HCT116 (cell line): ENCODE data around the gene GALNT17. TPM values are rescaled to one million over a fixed set of nuclear protein-coding genes. Genes with fewer than 3 reads are reported as not detected.

Experiments
- ATAC-seq: fragments of 200-7000 bp; cut with Tn5 transposase; 2 replicates; pipeline ENCODE4 v1.9.1; 2020; ENCODE audit warnings: mild to moderate bottlenecking, moderate library complexity
- BruUV-seq: library from RNA; stranded (reverse); fragments of 400-500 nt; replicated peaks from 2 replicates; lab custom pipeline; 2021; lab: Mats Ljungman, UMichigan
- CTCF ChIA-PET: fragments of 300-600 bp; sonication (Branson Sonifier 250); formaldehyde crosslinking; loops from one replicate; lab custom pipeline; 2021; ENCODE audit warnings: antibody characterized with exemption; lab: Charles Lee
- POLR2A ChIA-PET: fragments of 300-600, 350-600 bp; sonication (Branson Sonifier 250); formaldehyde crosslinking; loops from one replicate; lab custom pipeline; 2021; ENCODE audit warnings: antibody characterized with exemption; lab: Charles Lee
- RAD21 ChIA-PET, 2 experiments: fragments of 300-600 bp; sonication (Branson Sonifier 250); formaldehyde crosslinking; loops; one replicate each; lab custom pipeline; 2023; ENCODE audit warnings: low total read pairs in 2 of 2; ENCODE audit not compliant: uncharacterized antibody in 2 of 2, unreplicated experiment in 2 of 2, low non-redundant PET in 1 of 2; lab: Charles Lee
- DNase-seq: peaks from one replicate; pipeline ENCODE4 v3.0.0-alpha.2; 2010; ENCODE audit warnings: low read depth, low spot score
- H2AFZ ChIP-seq: fragments of 200-600 bp; shearing (Covaris generic), sonication (generic); 2 replicates; pipeline ENCODE4 v1.6.1; 2017; ENCODE audit warnings: low read depth, mixed run types, mixed read lengths, antibody characterized with exemption, low read length; ENCODE audit not compliant: poor library complexity, severe bottlenecking
- H3K27ac ChIP-seq: 2 replicates; pipeline ENCODE4 v1.5.1; 2012; ENCODE audit warnings: low read depth, low read length
- H3K27me3 ChIP-seq: fragments of 200-600 bp; sonication (generic); 2 replicates; pipeline ENCODE4 v1.6.1; 2016; ENCODE audit warnings: mixed run types, low read length, mixed read lengths; ENCODE audit not compliant: insufficient read depth
- H3K36me3 ChIP-seq, 2 experiments: fragments of 200-500 bp in 1 of 2; fragments of 200-600 bp in 1 of 2; sonication (Bioruptor generic) in 1 of 2; sonication (generic) in 1 of 2; 2 replicates each; pipeline versions ENCODE4 v1.5.1 to v1.6.1; 2014 to 2016; ENCODE audit warnings: low read length in 2 of 2, inconsistent platforms in 1 of 2, mixed read lengths in 1 of 2, mixed run types in 1 of 2; ENCODE audit not compliant: insufficient read depth in 2 of 2, control insufficient read depth in 1 of 2
- H3K4me1 ChIP-seq, 2 experiments: fragments of 200-600 bp in 1 of 2; sonication (generic) in 1 of 2; 2 replicates each; pipeline versions ENCODE4 v1.5.1 to v1.6.1; 2012 to 2017; ENCODE audit warnings: low read length in 2 of 2, inconsistent platforms in 1 of 2, mild to moderate bottlenecking in 1 of 2, mixed read lengths in 1 of 2, mixed run types in 1 of 2, moderate library complexity in 1 of 2; ENCODE audit not compliant: insufficient read depth in 2 of 2, control insufficient read depth in 1 of 2
- H3K4me2 ChIP-seq: fragments of 200-600 bp; sonication (generic); 2 replicates; pipeline ENCODE4 v1.6.1; 2017; ENCODE audit warnings: mixed run types, low read length, mixed read lengths
- H3K4me3 ChIP-seq, 2 experiments: fragments of 200-600 bp in 1 of 2; sonication (generic) in 1 of 2; replicated peaks in 1 of 2; 2 replicates each; pipeline ENCODE4 v1.5.1; 2011 to 2016; ENCODE audit warnings: low read length in 2 of 2, control low read depth in 1 of 2, low read depth in 1 of 2, mild to moderate bottlenecking in 1 of 2, mixed read lengths in 1 of 2, mixed run types in 1 of 2
- H3K79me2 ChIP-seq: fragments of 200-600 bp; sonication (generic); 2 replicates; pipeline ENCODE4 v1.6.1; 2017; ENCODE audit warnings: mild to moderate bottlenecking, mixed run types, low read length, moderate library complexity, mixed read lengths; ENCODE audit not compliant: insufficient read depth
- H3K9ac ChIP-seq: fragments of 200-600 bp; sonication (generic); 2 replicates; pipeline ENCODE4 v1.6.1; 2016; ENCODE audit warnings: low read length, mixed read lengths
- H3K9me2 ChIP-seq: fragments of 200-600 bp; sonication (generic), shearing (Covaris generic); 2 replicates; pipeline ENCODE4 v1.6.1; 2017; ENCODE audit warnings: mixed run types, mild to moderate bottlenecking, moderate library complexity; ENCODE audit not compliant: insufficient read depth
- H3K9me3 ChIP-seq, 2 experiments: fragments of 200-500 bp in 1 of 2; fragments of 200-600 bp in 1 of 2; sonication (Bioruptor generic) in 1 of 2; sonication (generic) in 1 of 2; 2 replicates each; pipeline ENCODE4 v1.6.1; 2014 to 2017; ENCODE audit warnings: low read length in 2 of 2, mixed read lengths in 2 of 2, inconsistent platforms in 1 of 2, low read depth in 1 of 2, mild to moderate bottlenecking in 1 of 2, mixed run types in 1 of 2, moderate library complexity in 1 of 2; ENCODE audit not compliant: control insufficient read depth in 1 of 2, insufficient read depth in 1 of 2
- H4K20me1 ChIP-seq: fragments of 200-600 bp; sonication (generic), shearing (Covaris generic); 2 replicates; pipeline ENCODE4 v1.6.1; 2017; ENCODE audit warnings: mixed run types, mild to moderate bottlenecking, moderate library complexity; ENCODE audit not compliant: insufficient read depth
- CBX3 ChIP-seq: IDR thresholded peaks from 2 replicates; pipeline ENCODE4 v1.6.1; 2012; ENCODE audit warnings: low read depth
- EZH2 ChIP-seq: fragments of 200-600 bp; sonication (generic); IDR thresholded peaks from 2 replicates; pipeline ENCODE4 v1.6.1; 2017; ENCODE audit warnings: antibody characterized with exemption, mixed run types
- POLR2A ChIP-seq: IDR thresholded peaks from 2 replicates; pipeline ENCODE4 v1.7.0; 2011; ENCODE audit warnings: borderline replicate concordance; ENCODE audit not compliant: insufficient read depth, insufficient read length; ENCODE audit errors: extremely low read depth
- POLR2AphosphoS5 ChIP-seq: IDR thresholded peaks from 2 replicates; pipeline ENCODE4 v1.6.1; 2011; ENCODE audit warnings: mild to moderate bottlenecking, low read depth, low read length, moderate library complexity
- SIN3A ChIP-seq: IDR thresholded peaks from 2 replicates; pipeline ENCODE4 v1.6.1; 2012; ENCODE audit warnings: low read depth
- intact Hi-C: fragments of 100-400 bp; cut with micrococcal nuclease; formaldehyde crosslinking; loops from 2 replicates; pipeline ENCODE4 v1.10.0; 2022
- total RNA-seq: library from RNA; stranded (reverse); gene quantifications from one replicate; pipeline ENCODE4 v1.2.1, GENCODE V29; 2021; ENCODE audit not compliant: unreplicated experiment
- TF ChIP-seq, protein P1 (sequence below): IDR thresholded peaks from 2 replicates; pipeline ENCODE4 v1.6.1; 2012; ENCODE audit warnings: low read depth
- TF ChIP-seq, protein P2 (sequence below): IDR thresholded peaks from 2 replicates; pipeline ENCODE4 v1.6.1; 2012

Gene GALNT17
- total RNA-seq, 1 experiment from 2014 or later = not detected

DNA sequence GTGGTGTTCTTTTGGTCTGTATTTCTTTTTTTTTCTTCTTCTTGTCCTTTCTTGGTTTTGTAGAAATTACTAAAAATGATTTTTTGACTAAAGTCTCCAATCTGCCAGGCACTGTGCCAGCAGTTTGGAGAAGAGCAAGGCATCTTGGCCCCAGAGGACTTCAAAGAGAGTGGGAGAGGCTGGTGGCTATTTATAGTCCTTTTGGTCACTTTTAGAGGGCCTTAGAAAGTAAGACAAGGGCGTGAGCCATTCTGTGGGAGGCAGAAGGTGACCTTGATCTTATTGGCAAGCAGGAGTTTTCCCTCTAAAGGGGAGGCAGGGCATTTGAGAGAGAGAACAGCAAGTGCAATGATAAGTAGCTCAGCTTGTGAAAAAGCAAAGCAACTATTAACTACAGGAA, 211.9 kb downstream of the GALNT17 start (continued):
- TF ChIP-seq, protein P1, sequence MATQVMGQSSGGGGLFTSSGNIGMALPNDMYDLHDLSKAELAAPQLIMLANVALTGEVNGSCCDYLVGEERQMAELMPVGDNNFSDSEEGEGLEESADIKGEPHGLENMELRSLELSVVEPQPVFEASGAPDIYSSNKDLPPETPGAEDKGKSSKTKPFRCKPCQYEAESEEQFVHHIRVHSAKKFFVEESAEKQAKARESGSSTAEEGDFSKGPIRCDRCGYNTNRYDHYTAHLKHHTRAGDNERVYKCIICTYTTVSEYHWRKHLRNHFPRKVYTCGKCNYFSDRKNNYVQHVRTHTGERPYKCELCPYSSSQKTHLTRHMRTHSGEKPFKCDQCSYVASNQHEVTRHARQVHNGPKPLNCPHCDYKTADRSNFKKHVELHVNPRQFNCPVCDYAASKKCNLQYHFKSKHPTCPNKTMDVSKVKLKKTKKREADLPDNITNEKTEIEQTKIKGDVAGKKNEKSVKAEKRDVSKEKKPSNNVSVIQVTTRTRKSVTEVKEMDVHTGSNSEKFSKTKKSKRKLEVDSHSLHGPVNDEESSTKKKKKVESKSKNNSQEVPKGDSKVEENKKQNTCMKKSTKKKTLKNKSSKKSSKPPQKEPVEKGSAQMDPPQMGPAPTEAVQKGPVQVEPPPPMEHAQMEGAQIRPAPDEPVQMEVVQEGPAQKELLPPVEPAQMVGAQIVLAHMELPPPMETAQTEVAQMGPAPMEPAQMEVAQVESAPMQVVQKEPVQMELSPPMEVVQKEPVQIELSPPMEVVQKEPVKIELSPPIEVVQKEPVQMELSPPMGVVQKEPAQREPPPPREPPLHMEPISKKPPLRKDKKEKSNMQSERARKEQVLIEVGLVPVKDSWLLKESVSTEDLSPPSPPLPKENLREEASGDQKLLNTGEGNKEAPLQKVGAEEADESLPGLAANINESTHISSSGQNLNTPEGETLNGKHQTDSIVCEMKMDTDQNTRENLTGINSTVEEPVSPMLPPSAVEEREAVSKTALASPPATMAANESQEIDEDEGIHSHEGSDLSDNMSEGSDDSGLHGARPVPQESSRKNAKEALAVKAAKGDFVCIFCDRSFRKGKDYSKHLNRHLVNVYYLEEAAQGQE = no peak
- TF ChIP-seq POLR2A = no peak
- TF ChIP-seq, all 23 proteins: peak for 0

GRCh38 chr7:71345117-71345884, 213.4 kb downstream of the GALNT17 start:
- Histone ChIP-seq H3K9me2 (no peaks in the 10 kb centered on the region), H3K4me1 (no peaks in the 10 kb centered on the region), H3K27me3 (no peaks in the 10 kb centered on the region), H4K20me1 (no peaks in the 10 kb centered on the region), H2AFZ (no peak overlapping the region), H3K9me3 (peaks cover 0 to 27% of the 10 kb centered on the region in 2 experiments; a peak in 2 of 4 replicates), H3K79me2 (no peaks in the 10 kb centered on the region), H3K4me2 (no peak overlapping the region), H3K9ac (no peak overlapping the region), H3K27ac (no peak overlapping the region), H3K4me3 (no peak overlapping the region), H3K36me3 (no peaks in the 10 kb centered on the region)
- no peak for TF ChIP-seq CBX3
- TF ChIP-seq EZH2 = no peak
- no peak for TF ChIP-seq POLR2AphosphoS5
- TF ChIP-seq SIN3A = no peak
- TF ChIP-seq, protein P2, sequence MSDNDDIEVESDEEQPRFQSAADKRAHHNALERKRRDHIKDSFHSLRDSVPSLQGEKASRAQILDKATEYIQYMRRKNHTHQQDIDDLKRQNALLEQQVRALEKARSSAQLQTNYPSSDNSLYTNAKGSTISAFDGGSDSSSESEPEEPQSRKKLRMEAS = no peak
- ATAC-seq (no peak), DNase-seq (no peak)
- RAD21 ChIA-PET = no interaction called here
- CTCF ChIA-PET = no interaction called here
- POLR2A ChIA-PET = no interaction called here
- no TSS peak for BruUV-seq
- intact Hi-C loops = no loop called here
